ENCODE results near the gene GRPEL1.

The GRPEL1 gene

DNA sequence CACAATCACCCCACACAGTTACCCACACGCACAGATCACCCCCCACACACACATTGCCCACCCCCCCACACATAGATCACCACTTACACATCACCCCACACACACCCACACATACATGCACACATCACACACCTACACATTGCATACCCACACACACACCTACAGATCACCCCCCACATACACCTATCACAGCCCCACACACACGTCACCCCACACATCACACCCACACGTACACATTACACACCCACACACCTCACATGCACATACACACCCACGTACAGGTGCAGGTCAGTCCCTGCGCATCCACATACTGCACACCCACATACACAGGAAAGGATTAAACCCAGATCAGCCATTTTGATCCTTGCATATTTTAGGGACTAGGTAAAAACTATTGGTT, 40.0 kb downstream of the GRPEL1 start:
- H3K27me3 ChIP-seq (ENCODE audit: control insufficient read depth, low read length): no peaks in the 10 kb centered on the region
- H3K4me2 ChIP-seq (ENCODE audit: low read length): no peak overlapping the region
- TF ChIP-seq, protein P1, sequence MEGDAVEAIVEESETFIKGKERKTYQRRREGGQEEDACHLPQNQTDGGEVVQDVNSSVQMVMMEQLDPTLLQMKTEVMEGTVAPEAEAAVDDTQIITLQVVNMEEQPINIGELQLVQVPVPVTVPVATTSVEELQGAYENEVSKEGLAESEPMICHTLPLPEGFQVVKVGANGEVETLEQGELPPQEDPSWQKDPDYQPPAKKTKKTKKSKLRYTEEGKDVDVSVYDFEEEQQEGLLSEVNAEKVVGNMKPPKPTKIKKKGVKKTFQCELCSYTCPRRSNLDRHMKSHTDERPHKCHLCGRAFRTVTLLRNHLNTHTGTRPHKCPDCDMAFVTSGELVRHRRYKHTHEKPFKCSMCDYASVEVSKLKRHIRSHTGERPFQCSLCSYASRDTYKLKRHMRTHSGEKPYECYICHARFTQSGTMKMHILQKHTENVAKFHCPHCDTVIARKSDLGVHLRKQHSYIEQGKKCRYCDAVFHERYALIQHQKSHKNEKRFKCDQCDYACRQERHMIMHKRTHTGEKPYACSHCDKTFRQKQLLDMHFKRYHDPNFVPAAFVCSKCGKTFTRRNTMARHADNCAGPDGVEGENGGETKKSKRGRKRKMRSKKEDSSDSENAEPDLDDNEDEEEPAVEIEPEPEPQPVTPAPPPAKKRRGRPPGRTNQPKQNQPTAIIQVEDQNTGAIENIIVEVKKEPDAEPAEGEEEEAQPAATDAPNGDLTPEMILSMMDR (IDR thresholded peaks at IDR 0.05; ENCODE audit: low read depth, low read length, poor library complexity, severe bottlenecking): no peak
- no peak for TF ChIP-seq EZH2phosphoT487 (IDR thresholded peaks at IDR 0.05; ENCODE audit: borderline replicate concordance, low read length)
- no peak overlapping the region for H3K4me3 ChIP-seq (ENCODE audit: low read length)
- H3K36me3 ChIP-seq (ENCODE audit: control insufficient read depth, low read length): peaks cover 76% of the 10 kb centered on the region
- no peak overlapping the region for H3K27ac ChIP-seq (ENCODE audit: low read depth, low read length)
- no peaks in the 10 kb centered on the region for H3K9me3 ChIP-seq (ENCODE audit: control insufficient read depth, insufficient read depth, low read length)
- H3K9me2 ChIP-seq (replicated peaks; ENCODE audit: control insufficient read depth, low read length): no peaks in the 10 kb centered on the region
- peaks cover 3% of the 10 kb centered on the region; the same call in 1 of the 2 replicates for H4K20me1 ChIP-seq (ENCODE audit: control insufficient read depth, insufficient read depth, low read depth, low read length)
- no peaks in the 10 kb centered on the region for H3F3A ChIP-seq (ENCODE audit: control insufficient read depth, insufficient read depth)
- H3K4me1 ChIP-seq (ENCODE audit: control insufficient read depth, low read length): no peaks in the 10 kb centered on the region
- H3K79me2 ChIP-seq (ENCODE audit: control insufficient read depth, low read length): no peaks in the 10 kb centered on the region

DNA sequence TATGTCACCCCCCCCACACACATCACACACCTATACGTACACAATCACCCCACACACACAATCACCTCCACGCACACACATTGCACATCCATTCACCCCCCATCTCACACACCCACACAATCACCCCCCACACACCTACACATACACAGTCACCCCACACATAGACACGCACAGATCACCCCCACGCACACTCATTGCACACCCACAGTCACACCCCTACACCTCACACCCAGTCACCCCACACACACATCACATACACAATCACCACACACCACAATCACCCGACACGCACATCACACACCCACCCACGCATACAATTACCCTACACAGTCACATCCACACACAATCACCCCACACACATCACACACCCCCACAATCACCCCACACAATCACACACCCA, 40.6 kb downstream of the GRPEL1 start:
- no peak overlapping the region for H3K4me2 ChIP-seq (ENCODE audit: low read length)
- H3K4me3 ChIP-seq (ENCODE audit: low read length): no peak overlapping the region
- no peak overlapping the region for H3K27ac ChIP-seq (ENCODE audit: low read depth, low read length)
- H3F3A ChIP-seq (ENCODE audit: control insufficient read depth, insufficient read depth): no peaks in the 10 kb centered on the region
- H3K79me2 ChIP-seq (ENCODE audit: control insufficient read depth, low read length): no peaks in the 10 kb centered on the region
- peaks cover 76% of the 10 kb centered on the region for H3K36me3 ChIP-seq (ENCODE audit: control insufficient read depth, low read length)
- no peaks in the 10 kb centered on the region for H3K27me3 ChIP-seq (ENCODE audit: control insufficient read depth, low read length)
- peaks cover 3% of the 10 kb centered on the region; the same call in 1 of the 2 replicates for H4K20me1 ChIP-seq (ENCODE audit: control insufficient read depth, insufficient read depth, low read depth, low read length)
- H3K9me2 ChIP-seq (replicated peaks; ENCODE audit: control insufficient read depth, low read length): no peaks in the 10 kb centered on the region
- no peaks in the 10 kb centered on the region for H3K4me1 ChIP-seq (ENCODE audit: control insufficient read depth, low read length)
- no peaks in the 10 kb centered on the region for H3K9me3 ChIP-seq (ENCODE audit: control insufficient read depth, insufficient read depth, low read length)
- TF ChIP-seq EZH2phosphoT487 (IDR thresholded peaks at IDR 0.05; ENCODE audit: borderline replicate concordance, low read length): no peak
- TF ChIP-seq, protein P1 (IDR thresholded peaks at IDR 0.05; ENCODE audit: low read depth, low read length, poor library complexity, severe bottlenecking): no peak

DNA sequence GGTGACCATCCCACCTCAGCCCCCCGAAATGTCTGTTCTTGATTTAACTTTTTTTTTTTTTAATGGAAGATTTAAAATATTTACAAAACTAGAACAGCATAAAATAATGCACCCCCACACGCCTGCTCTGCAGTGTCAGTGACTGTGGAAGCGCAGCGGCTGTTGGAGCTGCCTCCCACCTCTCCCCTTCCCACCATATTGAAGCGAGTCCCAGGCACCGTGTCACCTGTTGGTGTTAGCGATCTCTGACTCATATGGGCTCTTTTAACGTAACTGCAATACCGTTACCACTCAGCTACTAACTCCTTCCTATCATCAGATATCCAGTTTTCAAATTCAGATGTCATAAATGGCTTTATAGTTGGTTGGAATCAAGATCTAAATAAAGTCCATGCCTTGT, 41.8 kb downstream of the GRPEL1 start:
- Histone ChIP-seq H3K9me2 (replicated peaks; ENCODE audit: control insufficient read depth, low read length) (no peaks in the 10 kb centered on the region), H3K27me3 (ENCODE audit: control insufficient read depth, low read length) (no peaks in the 10 kb centered on the region), H3K9me3 (ENCODE audit: control insufficient read depth, insufficient read depth, low read length) (no peaks in the 10 kb centered on the region), H3K36me3 (ENCODE audit: control insufficient read depth, low read length) (peaks cover 74% of the 10 kb centered on the region), H4K20me1 (ENCODE audit: control insufficient read depth, insufficient read depth, low read depth, low read length) (peaks cover 3% of the 10 kb centered on the region; the same call in 1 of the 2 replicates), H3K4me3 (ENCODE audit: low read length) (no peak overlapping the region), H3K79me2 (ENCODE audit: control insufficient read depth, low read length) (no peaks in the 10 kb centered on the region), H3K27ac (ENCODE audit: low read depth, low read length) (no peak overlapping the region), H3K4me2 (ENCODE audit: low read length) (no peak overlapping the region), H3F3A (ENCODE audit: control insufficient read depth, insufficient read depth) (no peaks in the 10 kb centered on the region), H3K4me1 (ENCODE audit: control insufficient read depth, low read length) (no peaks in the 10 kb centered on the region)
- TF ChIP-seq, protein P1 (IDR thresholded peaks at IDR 0.05; ENCODE audit: low read depth, low read length, poor library complexity, severe bottlenecking): no peak
- TF ChIP-seq EZH2phosphoT487 (IDR thresholded peaks at IDR 0.05; ENCODE audit: borderline replicate concordance, low read length): no peak
